Suprapubic skin (tissue), 4 donors: ENCODE results near the gene LAMC3.

Experiments used
- CTCF ChIP-seq, 2 donors: fragments of 200-600 bp in 1 of 2; fragments of 450-650 bp in 1 of 2; sonication (generic) in 1 of 2; IDR thresholded peaks; one replicate each; pipeline ENCODE4 v1.5.1; 2016 to 2019; ENCODE audit warnings: antibody characterized with exemption in 2 of 2, mild to moderate bottlenecking in 1 of 2, moderate library complexity in 1 of 2
- EP300 ChIP-seq: sonication (generic); formaldehyde crosslinking; IDR thresholded peaks from one replicate; pipeline ENCODE4 v1.6.1; 2017; ENCODE audit warnings: antibody characterized with exemption
- POLR2A ChIP-seq, 2 donors: fragments of 450-650 bp; IDR thresholded peaks; one replicate each; pipeline ENCODE4 v1.6.1; 2017; ENCODE audit warnings: antibody characterized with exemption in 2 of 2, mild to moderate bottlenecking in 2 of 2, moderate library complexity in 2 of 2
- POLR2AphosphoS5 ChIP-seq, 3 donors: sonication (generic); formaldehyde crosslinking; IDR thresholded peaks; one replicate each; pipeline ENCODE4 v1.6.1; 2017; ENCODE audit warnings: antibody characterized with exemption in 3 of 3

DNA sequence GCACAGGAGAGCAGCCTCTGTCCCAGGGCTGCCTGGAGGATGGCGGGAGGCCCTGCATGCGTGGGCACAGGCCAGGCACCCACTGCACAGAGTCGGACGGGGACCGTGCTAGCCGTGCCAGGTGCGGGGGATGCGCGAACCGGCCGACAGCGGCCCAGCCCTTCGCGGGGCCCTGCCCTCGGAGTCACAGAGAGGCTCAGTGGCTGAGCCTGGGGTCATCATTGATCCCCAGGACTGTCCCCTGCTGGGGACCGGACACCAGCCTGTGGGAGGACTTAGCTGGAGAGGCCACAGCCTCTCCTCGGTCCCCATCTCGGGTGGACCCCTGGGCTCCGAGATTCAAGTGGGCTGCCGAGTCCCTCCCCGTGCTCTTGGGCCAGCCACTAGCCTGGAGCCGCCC, 19.1 kb upstream of the LAMC3 start:
- TF ChIP-seq POLR2A (IDR thresholded peaks at IDR 0.05) = no peak
- no peak for TF ChIP-seq CTCF (IDR thresholded peaks at IDR 0.05)
- TF ChIP-seq POLR2AphosphoS5 (IDR thresholded peaks at IDR 0.05) = no peak
- no peak for TF ChIP-seq EP300
